Naive B cell (primary cell): ENCODE measurements around the gene CBX2. TPM values are rescaled to one million over a fixed set of nuclear protein-coding genes. Genes with fewer than 3 reads are reported as not detected.

ENCODE experiments used
- ATAC-seq, 2 donors: fragments of 150-1000 bp; cut with Tn5 transposase; 2 replicates each; pipeline ENCODE4 v1.10.0; 2021; ENCODE audit warnings: low read depth in 2 of 2, mild to moderate bottlenecking in 2 of 2, moderate library complexity in 2 of 2
- DNase-seq: peaks from one replicate; pipeline ENCODE4 v3.0.0; 2022
- H3K27ac Mint-ChIP-seq, 6 donors: one replicate each; pipeline ENCODE4 v1.8.0; 2020 to 2022; ENCODE audit warnings: mild to moderate bottlenecking in 6 of 6, mixed read lengths in 6 of 6, moderate library complexity in 5 of 6, inconsistent platforms in 2 of 6
- H3K27me3 Mint-ChIP-seq, 3 donors: one replicate each; pipeline ENCODE4 v1.8.0; 2021 to 2022; ENCODE audit warnings: mixed read lengths in 3 of 3, mild to moderate bottlenecking in 1 of 3
- H3K36me3 Mint-ChIP-seq, 2 donors: one replicate each; pipeline ENCODE4 v1.8.0; 2020 to 2022; ENCODE audit warnings: mixed read lengths in 2 of 2, inconsistent platforms in 1 of 2, mild to moderate bottlenecking in 1 of 2
- H3K4me1 Mint-ChIP-seq, 3 donors: one replicate each; pipeline ENCODE4 v1.8.0; 2020 to 2022; ENCODE audit warnings: mixed read lengths in 3 of 3, inconsistent platforms in 1 of 3, mild to moderate bottlenecking in 1 of 3, moderate library complexity in 1 of 3
- H3K4me3 Mint-ChIP-seq, 8 donors: one replicate each; pipeline ENCODE4 v1.8.0; 2020 to 2022; ENCODE audit warnings: mild to moderate bottlenecking in 8 of 8, mixed read lengths in 8 of 8, moderate library complexity in 8 of 8, inconsistent platforms in 2 of 8
- H3K9me3 Mint-ChIP-seq, 7 donors: one replicate each; pipeline ENCODE4 v1.8.0; 2020 to 2022; ENCODE audit warnings: mixed read lengths in 7 of 7, mild to moderate bottlenecking in 5 of 7, inconsistent platforms in 2 of 7, moderate library complexity in 1 of 7
- polyA plus RNA-seq, 6 donors: library from polyadenylated mRNA; unstranded; fragments of 300-500 nt; fragmentation: Illumina TruSeq; gene quantifications; one replicate each; pipeline ENCODE4 v1.2.3, GENCODE V29; 2021; ENCODE audit warnings: low read depth in 6 of 6

CBX2 gene
- polyA plus RNA-seq, 6 donors from 2014 or later, result 0.09 TPM; not detected in 5

GRCh38 chr17:79788989-79789942 lies 11.3 kb downstream of the CBX2 start:
- Mint-ChIP-seq H3K27ac (peak overlapping the region in 2 of 6 donors; percentile 51 to 73), H3K9me3 (no peaks in the 10 kb centered on the region), H3K4me1 (peaks cover 3 to 12% (median 7%) of the 10 kb centered on the region in 3 donors), H3K36me3 (no peaks in the 10 kb centered on the region), H3K27me3 (peaks cover 40 to 67% (median 52%) of the 10 kb centered on the region in 3 donors), H3K4me3 (peak overlapping the region; percentile 26 to 77 (median 56))
- DNase-seq, result no peak
- no peak for ATAC-seq

GRCh38 chr17:79789943-79790804 lies 12.2 kb downstream of the CBX2 start:
- Mint-ChIP-seq H3K4me3 (peak overlapping the region in 2 of 8 donors; percentile 6 to 33), H3K4me1 (peaks cover 3 to 12% (median 7%) of the 10 kb centered on the region in 3 donors), H3K27ac (peak overlapping the region in 2 of 6 donors; percentile 41 to 73), H3K9me3 (no peaks in the 10 kb centered on the region), H3K36me3 (no peaks in the 10 kb centered on the region), H3K27me3 (peaks cover 40 to 65% (median 49%) of the 10 kb centered on the region in 3 donors)
- ATAC-seq (peak; percentile 21 to 25), DNase-seq (no peak)

- no peaks in the 10 kb centered on the region for H3K9me3 Mint-ChIP-seq
- DNase-seq (no peak), ATAC-seq (peak in 1 of 2 donors; percentile 27)
- peaks cover 8 to 17% (median 9%) of the 10 kb centered on the region in 3 donors for H3K4me1 Mint-ChIP-seq
- peak overlapping the region in 1 of 6 donors; percentile 56 for H3K27ac Mint-ChIP-seq
- no peaks in the 10 kb centered on the region for H3K36me3 Mint-ChIP-seq
- H3K4me3 Mint-ChIP-seq, result peak overlapping the region in 6 of 8 donors; percentile 6 to 61 (median 42)
- H3K27me3 Mint-ChIP-seq, result peaks cover 41 to 60% (median 41%) of the 10 kb centered on the region in 3 donors
Measured at GRCh38 chr17:79790805-79791734, 13.1 kb downstream of the CBX2 start.

- Mint-ChIP-seq H3K9me3 (no peaks in the 10 kb centered on the region), H3K36me3 (no peaks in the 10 kb centered on the region), H3K27ac (peak overlapping the region in 1 of 6 donors; percentile 81), H3K27me3 (peaks cover 34 to 53% (median 43%) of the 10 kb centered on the region in 3 donors), H3K4me3 (peak overlapping the region in 2 of 8 donors; percentile 9 to 12), H3K4me1 (peaks cover 13 to 21% (median 14%) of the 10 kb centered on the region in 3 donors)
- DNase-seq (no peak), ATAC-seq (no peak)
Measured at GRCh38 chr17:79791735-79792161, 13.8 kb downstream of the CBX2 start.

- Mint-ChIP-seq H3K9me3 (no peaks in the 10 kb centered on the region), H3K36me3 (no peaks in the 10 kb centered on the region), H3K27ac (peak overlapping the region in 3 of 6 donors; percentile 59 to 89 (median 88)), H3K4me3 (peak overlapping the region in 3 of 8 donors; percentile 16 to 59 (median 31)), H3K27me3 (peaks cover 28 to 51% (median 38%) of the 10 kb centered on the region in 3 donors), H3K4me1 (peaks cover 14 to 21% (median 19%) of the 10 kb centered on the region in 3 donors)
- no peak for DNase-seq
- ATAC-seq, result no peak
Measured at GRCh38 chr17:79792341-79792871, 14.5 kb downstream of the CBX2 start.

- H3K27ac Mint-ChIP-seq, result peak overlapping the region in 2 of 6 donors; percentile 24 to 72
- H3K36me3 Mint-ChIP-seq, result no peaks in the 10 kb centered on the region
- DNase-seq, result no peak
- peaks cover 21 to 44% (median 30%) of the 10 kb centered on the region in 3 donors for H3K27me3 Mint-ChIP-seq
- H3K9me3 Mint-ChIP-seq, result no peaks in the 10 kb centered on the region
- peaks cover 14 to 21% (median 19%) of the 10 kb centered on the region in 3 donors for H3K4me1 Mint-ChIP-seq
- H3K4me3 Mint-ChIP-seq, result peak overlapping the region in 2 of 8 donors; percentile 0 to 64
- no peak for ATAC-seq
Measured at GRCh38 chr17:79792984-79793923, 15.3 kb downstream of the CBX2 start.

GRCh38 chr17:79793924-79794304 lies 16.0 kb downstream of the CBX2 start:
- H3K36me3 Mint-ChIP-seq, result no peaks in the 10 kb centered on the region
- peaks cover 19 to 25% (median 22%) of the 10 kb centered on the region in 3 donors for H3K4me1 Mint-ChIP-seq
- ATAC-seq (no peak), DNase-seq (no peak)
- H3K27me3 Mint-ChIP-seq, result peaks cover 20 to 42% (median 28%) of the 10 kb centered on the region in 3 donors
- H3K4me3 Mint-ChIP-seq, result peak overlapping the region in 1 of 8 donors; percentile 64
- no peaks in the 10 kb centered on the region for H3K9me3 Mint-ChIP-seq
- peak overlapping the region in 1 of 6 donors; percentile 72 for H3K27ac Mint-ChIP-seq

GRCh38 chr17:79794659-79795511 lies 16.9 kb downstream of the CBX2 start:
- Mint-ChIP-seq H3K27me3 (peaks cover 24 to 43% (median 30%) of the 10 kb centered on the region in 3 donors), H3K9me3 (peaks cover 1 to 5% (median 4%) of the 10 kb centered on the region in 7 donors), H3K27ac (no peak overlapping the region), H3K4me1 (peaks cover 23 to 26% (median 26%) of the 10 kb centered on the region in 3 donors), H3K4me3 (no peak overlapping the region), H3K36me3 (peaks cover 0 to 6% of the 10 kb centered on the region in 2 donors)
- ATAC-seq (no peak), DNase-seq (no peak)

GRCh38 chr17:79795795-79796443 lies 18.0 kb downstream of the CBX2 start:
- H3K4me3 Mint-ChIP-seq, result peak overlapping the region; percentile 85 to 96 (median 92)
- peaks cover 31 to 34% (median 32%) of the 10 kb centered on the region in 3 donors for H3K4me1 Mint-ChIP-seq
- H3K27me3 Mint-ChIP-seq, result peaks cover 33 to 41% (median 36%) of the 10 kb centered on the region in 3 donors

GRCh38 chr17:79796444-79796762 lies 18.5 kb downstream of the CBX2 start:
- DNase-seq (no peak), ATAC-seq (no peak)
- Mint-ChIP-seq H3K4me1 (peaks cover 29 to 34% (median 31%) of the 10 kb centered on the region in 3 donors), H3K4me3 (peak overlapping the region; percentile 85 to 96 (median 92)), H3K27me3 (peaks cover 33 to 38% (median 36%) of the 10 kb centered on the region in 3 donors), H3K27ac (peak overlapping the region in 4 of 6 donors; percentile 82 to 91 (median 86)), H3K9me3 (peaks cover 4 to 10% (median 5%) of the 10 kb centered on the region in 7 donors), H3K36me3 (peaks cover 0 to 14% of the 10 kb centered on the region in 2 donors)

More at GRCh38 chr17:79795795-79796443, 18.0 kb downstream of the CBX2 start:
- ATAC-seq, result no peak
- peaks cover 4 to 10% (median 5%) of the 10 kb centered on the region in 7 donors for H3K9me3 Mint-ChIP-seq
- peak overlapping the region in 4 of 6 donors; percentile 66 to 88 (median 83) for H3K27ac Mint-ChIP-seq
- peaks cover 0 to 14% of the 10 kb centered on the region in 2 donors for H3K36me3 Mint-ChIP-seq
- no peak for DNase-seq
